Panc1 (cell line): ENCODE results near the gene BTG1. TPM values are rescaled to one million over a fixed set of nuclear protein-coding genes. Genes with fewer than 3 reads are reported as not detected.

ENCODE experiments used
- ATAC-seq: fragments of 200-7000 bp; cut with Tn5 transposase; 2 replicates; pipeline ENCODE4 v1.9.1; 2020; ENCODE audit warnings: mild to moderate bottlenecking, moderate library complexity
- BruUV-seq: library from RNA; stranded (reverse); fragments of 400-500 nt; replicated peaks from 2 replicates; lab custom pipeline; 2021; lab: Mats Ljungman, UMichigan
- CTCF ChIA-PET: fragments of 300-600 bp; sonication (Branson Sonifier 250); formaldehyde crosslinking; loops from one replicate; lab custom pipeline; 2022; ENCODE audit warnings: antibody characterized with exemption; lab: Charles Lee
- POLR2A ChIA-PET: fragments of 300-600 bp; sonication (Branson Sonifier 250); formaldehyde crosslinking; loops from one replicate; lab custom pipeline; 2022; ENCODE audit warnings: antibody characterized with exemption; lab: Charles Lee
- DNase-seq: peaks from one replicate; pipeline ENCODE4 v3.0.0-alpha.2; 2010; ENCODE audit warnings: low read depth, low spot score
- H3K27ac ChIP-seq: 2 replicates; pipeline ENCODE4 v1.5.1; 2011; ENCODE audit warnings: mild to moderate bottlenecking, low read length, inconsistent platforms
- H3K27me3 ChIP-seq: fragments of 200-500 bp; sonication (Bioruptor generic); 2 replicates; pipeline ENCODE4 v1.6.0; 2014; ENCODE audit warnings: low read length, inconsistent platforms; ENCODE audit not compliant: control insufficient read depth, insufficient read depth
- H3K36me3 ChIP-seq: fragments of 200-500 bp; sonication (Bioruptor generic); 2 replicates; pipeline ENCODE4 v1.5.1; 2014; ENCODE audit warnings: inconsistent platforms, mild to moderate bottlenecking, low read length, moderate library complexity; ENCODE audit not compliant: control insufficient read depth, insufficient read depth
- H3K4me1 ChIP-seq: 2 replicates; pipeline ENCODE4 v1.5.1; 2011; ENCODE audit warnings: inconsistent platforms, mild to moderate bottlenecking, low read length, moderate library complexity; ENCODE audit not compliant: control insufficient read depth, insufficient read depth
- H3K4me3 ChIP-seq, 2 experiments: 2 replicates each; pipeline ENCODE4 v1.5.1; 2011 to 2012; ENCODE audit warnings: low read depth in 2 of 2, low read length in 2 of 2, mild to moderate bottlenecking in 2 of 2, inconsistent platforms in 1 of 2, moderate library complexity in 1 of 2
- H3K9me3 ChIP-seq: fragments of 200-500 bp; sonication (Bioruptor generic); 2 replicates; pipeline ENCODE4 v1.5.1; 2014; ENCODE audit warnings: low read depth, mild to moderate bottlenecking, inconsistent platforms, low read length, moderate library complexity; ENCODE audit not compliant: control insufficient read depth, insufficient read depth
- POLR2AphosphoS5 ChIP-seq: IDR thresholded peaks from 2 replicates; pipeline ENCODE4 v1.6.1; 2012; ENCODE audit warnings: mild to moderate bottlenecking, low read depth, low read length, moderate library complexity
- SIN3A ChIP-seq: IDR thresholded peaks from 2 replicates; pipeline ENCODE4 v1.6.1; 2012; ENCODE audit warnings: low read depth, mild to moderate bottlenecking, low read length, moderate library complexity, borderline replicate concordance; ENCODE audit not compliant: insufficient read depth
- TCF7L2 ChIP-seq: IDR thresholded peaks from 2 replicates; pipeline ENCODE4 v1.6.1; 2011; ENCODE audit warnings: mild to moderate bottlenecking, low read depth, low read length, inconsistent platforms
- in situ Hi-C: cut with HindIII; loops from 2 replicates; pipeline ENCODE4 v1.10.0; 2016; ENCODE audit warnings: low sequenced_read_pairs, low pct_unique_long_range_greater_than_20kb
- intact Hi-C: fragments of 100-400 bp; cut with micrococcal nuclease; formaldehyde crosslinking; loops from one replicate; pipeline ENCODE4 v1.10.0; 2022; ENCODE audit not compliant: unreplicated experiment
- total RNA-seq: library from RNA; stranded (reverse); gene quantifications from one replicate; pipeline ENCODE4 v1.2.1, GENCODE V29; 2021; ENCODE audit not compliant: unreplicated experiment
- TF ChIP-seq, protein P1 (sequence below), 2 experiments: IDR thresholded peaks; 2 replicates each; pipeline ENCODE4 v1.6.1; 2011 to 2012; ENCODE audit warnings: low read depth in 2 of 2, control low read depth in 1 of 2, low read length in 1 of 2, mild to moderate bottlenecking in 1 of 2, moderate library complexity in 1 of 2; ENCODE audit not compliant: insufficient read depth in 1 of 2
- TF ChIP-seq, protein P2 (sequence below): fragments of 450-650 bp; IDR thresholded peaks from 2 replicates; pipeline ENCODE4 v1.5.1; 2017; ENCODE audit warnings: mild to moderate bottlenecking

The BTG1 gene
- total RNA-seq, 1 experiment from 2014 or later, result 50.0 TPM

DNA sequence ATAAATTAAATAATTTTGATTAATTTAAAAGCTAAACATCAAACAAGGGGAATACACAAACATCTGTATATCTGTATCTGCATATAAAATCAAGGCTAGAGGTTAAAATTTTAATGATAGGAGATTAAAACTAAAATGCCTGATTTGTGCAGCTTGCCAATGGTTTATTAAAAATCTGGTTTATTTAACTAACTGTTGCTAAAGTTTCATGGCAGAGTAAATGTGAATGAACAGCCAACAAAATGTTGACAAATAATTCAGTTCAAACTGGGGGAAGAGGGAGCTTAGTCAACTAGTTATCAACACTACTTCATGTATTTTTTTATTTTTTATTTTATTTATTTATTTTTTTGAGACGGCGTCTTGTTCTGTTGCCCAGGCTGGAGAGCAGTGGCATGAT lies 43.0 kb downstream of the BTG1 start:
- Histone ChIP-seq H3K27ac (no peak overlapping the region; the same call in 1 of the 2 replicates), H3K4me1 (peaks cover 32% of the 10 kb centered on the region), H3K36me3 (no peaks in the 10 kb centered on the region), H3K4me3 (no peak overlapping the region), H3K27me3 (no peaks in the 10 kb centered on the region), H3K9me3 (no peaks in the 10 kb centered on the region)
- intact Hi-C loops, result no loop called here
- ATAC-seq (no peak), DNase-seq (no peak)
- TF ChIP-seq, protein P1, sequence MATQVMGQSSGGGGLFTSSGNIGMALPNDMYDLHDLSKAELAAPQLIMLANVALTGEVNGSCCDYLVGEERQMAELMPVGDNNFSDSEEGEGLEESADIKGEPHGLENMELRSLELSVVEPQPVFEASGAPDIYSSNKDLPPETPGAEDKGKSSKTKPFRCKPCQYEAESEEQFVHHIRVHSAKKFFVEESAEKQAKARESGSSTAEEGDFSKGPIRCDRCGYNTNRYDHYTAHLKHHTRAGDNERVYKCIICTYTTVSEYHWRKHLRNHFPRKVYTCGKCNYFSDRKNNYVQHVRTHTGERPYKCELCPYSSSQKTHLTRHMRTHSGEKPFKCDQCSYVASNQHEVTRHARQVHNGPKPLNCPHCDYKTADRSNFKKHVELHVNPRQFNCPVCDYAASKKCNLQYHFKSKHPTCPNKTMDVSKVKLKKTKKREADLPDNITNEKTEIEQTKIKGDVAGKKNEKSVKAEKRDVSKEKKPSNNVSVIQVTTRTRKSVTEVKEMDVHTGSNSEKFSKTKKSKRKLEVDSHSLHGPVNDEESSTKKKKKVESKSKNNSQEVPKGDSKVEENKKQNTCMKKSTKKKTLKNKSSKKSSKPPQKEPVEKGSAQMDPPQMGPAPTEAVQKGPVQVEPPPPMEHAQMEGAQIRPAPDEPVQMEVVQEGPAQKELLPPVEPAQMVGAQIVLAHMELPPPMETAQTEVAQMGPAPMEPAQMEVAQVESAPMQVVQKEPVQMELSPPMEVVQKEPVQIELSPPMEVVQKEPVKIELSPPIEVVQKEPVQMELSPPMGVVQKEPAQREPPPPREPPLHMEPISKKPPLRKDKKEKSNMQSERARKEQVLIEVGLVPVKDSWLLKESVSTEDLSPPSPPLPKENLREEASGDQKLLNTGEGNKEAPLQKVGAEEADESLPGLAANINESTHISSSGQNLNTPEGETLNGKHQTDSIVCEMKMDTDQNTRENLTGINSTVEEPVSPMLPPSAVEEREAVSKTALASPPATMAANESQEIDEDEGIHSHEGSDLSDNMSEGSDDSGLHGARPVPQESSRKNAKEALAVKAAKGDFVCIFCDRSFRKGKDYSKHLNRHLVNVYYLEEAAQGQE (IDR thresholded peaks at IDR 0.05; ENCODE audit: insufficient read depth in 1 of 2, low read depth in 2 of 2, low read length in 1 of 2), result no peak
- no peak for TF ChIP-seq POLR2AphosphoS5
- TF ChIP-seq TCF7L2, result no peak
- no peak for TF ChIP-seq SIN3A
- TF ChIP-seq, protein P2, sequence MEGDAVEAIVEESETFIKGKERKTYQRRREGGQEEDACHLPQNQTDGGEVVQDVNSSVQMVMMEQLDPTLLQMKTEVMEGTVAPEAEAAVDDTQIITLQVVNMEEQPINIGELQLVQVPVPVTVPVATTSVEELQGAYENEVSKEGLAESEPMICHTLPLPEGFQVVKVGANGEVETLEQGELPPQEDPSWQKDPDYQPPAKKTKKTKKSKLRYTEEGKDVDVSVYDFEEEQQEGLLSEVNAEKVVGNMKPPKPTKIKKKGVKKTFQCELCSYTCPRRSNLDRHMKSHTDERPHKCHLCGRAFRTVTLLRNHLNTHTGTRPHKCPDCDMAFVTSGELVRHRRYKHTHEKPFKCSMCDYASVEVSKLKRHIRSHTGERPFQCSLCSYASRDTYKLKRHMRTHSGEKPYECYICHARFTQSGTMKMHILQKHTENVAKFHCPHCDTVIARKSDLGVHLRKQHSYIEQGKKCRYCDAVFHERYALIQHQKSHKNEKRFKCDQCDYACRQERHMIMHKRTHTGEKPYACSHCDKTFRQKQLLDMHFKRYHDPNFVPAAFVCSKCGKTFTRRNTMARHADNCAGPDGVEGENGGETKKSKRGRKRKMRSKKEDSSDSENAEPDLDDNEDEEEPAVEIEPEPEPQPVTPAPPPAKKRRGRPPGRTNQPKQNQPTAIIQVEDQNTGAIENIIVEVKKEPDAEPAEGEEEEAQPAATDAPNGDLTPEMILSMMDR, result no peak
- BruUV-seq, result no TSS peak
- ChIA-PET CTCF (no interaction called here), POLR2A (no interaction called here)
- in situ Hi-C loops, result no loop called here

DNA sequence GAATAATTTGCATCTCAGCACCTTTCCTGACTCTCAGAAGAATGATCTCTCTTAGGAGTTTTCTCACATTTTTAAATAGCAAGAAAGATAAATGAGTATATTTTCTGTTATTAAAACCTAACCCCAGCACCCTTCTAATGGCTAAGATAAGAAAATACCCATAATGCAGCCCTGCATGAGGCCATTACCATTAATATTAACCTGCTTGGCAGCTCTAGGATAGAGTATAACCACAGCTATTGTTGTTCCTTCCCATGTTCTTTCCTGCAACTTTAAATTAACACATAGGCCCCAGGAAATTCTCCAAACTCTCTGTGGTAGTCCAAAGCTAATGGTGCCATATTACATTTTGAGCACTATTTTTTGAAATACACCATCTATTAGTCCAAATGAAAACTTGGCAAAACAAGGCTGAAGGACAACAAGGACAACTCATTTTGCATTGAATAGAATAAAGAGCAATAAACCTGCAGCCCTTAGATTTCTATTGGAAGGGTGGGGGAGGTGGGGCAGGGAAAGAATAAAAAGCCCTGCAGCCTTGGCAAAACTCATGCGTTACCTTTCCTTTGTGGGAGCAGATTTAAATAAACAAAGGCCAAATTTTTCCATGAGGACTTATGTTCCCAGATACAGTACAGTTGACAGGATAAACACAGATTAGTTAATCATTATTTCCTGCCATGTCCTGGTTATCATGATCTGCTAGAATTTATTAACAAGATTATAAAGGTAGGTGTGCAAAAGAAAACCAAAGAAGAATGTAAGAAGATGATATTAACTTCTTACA lies 46.9 kb downstream of the BTG1 start:
- ChIA-PET CTCF (no interaction called here), POLR2A (no interaction called here)
- intact Hi-C loops (no loop called here), in situ Hi-C loops (no loop called here)
- peaks cover 3% of the 10 kb centered on the region; the same call in 1 of the 2 replicates for H3K4me1 ChIP-seq
- H3K36me3 ChIP-seq, result no peaks in the 10 kb centered on the region
- TF ChIP-seq POLR2AphosphoS5 (no peak), SIN3A (no peak), TCF7L2 (no peak)
- TF ChIP-seq, protein P1 (IDR thresholded peaks at IDR 0.05; ENCODE audit: insufficient read depth in 1 of 2, low read depth in 2 of 2, low read length in 1 of 2), result no peak
- TF ChIP-seq, protein P2, result no peak
- H3K27me3 ChIP-seq, result no peaks in the 10 kb centered on the region
- ATAC-seq (no peak), DNase-seq (no peak)
- H3K9me3 ChIP-seq, result no peaks in the 10 kb centered on the region
- BruUV-seq, result no TSS peak
- H3K4me3 ChIP-seq, result no peak overlapping the region
- H3K27ac ChIP-seq, result no peak overlapping the region
